ENCODE measurements around the gene RABL6. TPM values are rescaled to one million over a fixed set of nuclear protein-coding genes. Genes with fewer than 3 reads are reported as not detected.
A peak's percentile ranks its signal among the peaks of the same experiment; 100 is the strongest.
"Not testable (repeated sequence)": the region's sequence is repeated elsewhere in the genome, so short reads cannot be mapped to it uniquely, and the experiment has no call there.

Gene RABL6
- total and polyA plus RNA-seq, 2 of the 4 experiments (the other 2 are of a cell fraction) = 37.1 to 47.5 TPM

DNA sequence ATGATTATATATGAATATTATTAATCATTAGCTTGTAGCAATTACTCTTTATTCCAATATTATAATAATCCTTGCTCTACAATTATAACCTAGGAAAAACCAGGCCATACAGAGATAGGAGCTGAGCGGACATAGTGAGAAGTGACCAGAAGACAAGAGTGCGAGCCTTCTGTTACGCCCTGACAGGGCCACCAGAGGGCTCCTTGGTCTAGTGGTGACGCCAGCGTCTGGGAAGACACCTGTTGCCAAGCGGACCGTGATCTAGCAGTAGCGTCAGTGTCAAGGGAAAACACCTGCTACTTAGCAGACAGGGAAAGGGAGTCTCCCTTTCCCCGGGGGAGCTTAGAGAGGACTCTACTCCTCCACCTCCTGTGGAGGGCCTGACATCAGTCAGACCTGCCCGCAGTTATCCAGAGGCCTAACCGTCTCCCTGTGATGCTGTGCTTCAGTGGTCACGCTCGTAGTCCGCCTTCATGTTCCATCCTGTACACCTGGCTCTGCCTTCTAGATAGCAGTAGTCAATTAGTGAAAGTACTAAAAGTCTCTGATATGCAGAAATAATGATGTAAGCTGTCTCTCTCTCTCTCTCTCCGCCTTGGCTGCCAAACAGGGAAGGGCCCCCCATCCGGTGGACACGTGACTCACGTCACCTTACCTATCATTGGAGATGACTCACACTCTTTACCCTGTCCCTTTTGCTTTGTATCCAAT lies 41.2 kb upstream of the RABL6 start:
- H3K14ac ChIP-seq (replicated peaks; ENCODE audit: low read depth, low read length); H4K91ac ChIP-seq (ENCODE audit: insufficient read depth, low read depth, low read length); H2BK5ac ChIP-seq (ENCODE audit: low read depth, low read length, poor library complexity, severe bottlenecking); H2AK9ac ChIP-seq (replicated peaks; ENCODE audit: low read depth, low read length, poor library complexity); H3K56ac ChIP-seq (ENCODE audit: extremely low read depth, insufficient read depth, low read length); H3K4ac ChIP-seq (ENCODE audit: low read depth, low read length); H3K27me3 ChIP-seq (ENCODE audit: control insufficient read depth, insufficient read depth, low read length); H2BK20ac ChIP-seq (ENCODE audit: low read depth, low read length); H2BK120ac ChIP-seq (ENCODE audit: low read depth, low read length); BruUV-seq (replicated peaks); H3K9ac ChIP-seq (ENCODE audit: low read depth, low read length); H3K9me3 ChIP-seq (ENCODE audit: control insufficient read depth, insufficient read depth, low read length); H3K4me3 ChIP-seq (ENCODE audit: insufficient read depth, low read depth, low read length); H3K79me1 ChIP-seq (ENCODE audit: low read depth in 1 of 2, low read length in 2 of 2); H3K23ac ChIP-seq (ENCODE audit: low read depth, low read length); dilution Hi-C loops (cut with HindIII; ENCODE audit: low sequenced_read_pairs, unreplicated experiment); H3K4me2 ChIP-seq (ENCODE audit: low read depth, low read length); in situ Hi-C loops (cut with MboI; ENCODE audit: low sequenced_read_pairs); H2AK5ac ChIP-seq (ENCODE audit: low read depth, low read length); H3K36me3 ChIP-seq (ENCODE audit: control insufficient read depth, insufficient read depth, low read length); H4K8ac ChIP-seq (ENCODE audit: low read depth in 2 of 2, low read length in 2 of 2); ATAC-seq (ENCODE audit: low read depth); H2BK15ac ChIP-seq (ENCODE audit: low read depth, low read length); POLR2A ChIA-PET (ENCODE audit: unreplicated experiment); H3K27ac ChIP-seq (ENCODE audit: insufficient read depth, low read length); H3K18ac ChIP-seq (ENCODE audit: low read depth, low read length); H2AFZ ChIP-seq (replicated peaks; ENCODE audit: low read length, poor library complexity); H4K5ac ChIP-seq (ENCODE audit: low read depth, low read length); H3K4me1 ChIP-seq (ENCODE audit: control insufficient read depth, insufficient read depth, low read length); H4K20me1 ChIP-seq (ENCODE audit: insufficient read depth, low read length); H3K9me1 ChIP-seq (ENCODE audit: insufficient read depth, low read length): not testable (repeated sequence)
- TF ChIP-seq, protein P1, sequence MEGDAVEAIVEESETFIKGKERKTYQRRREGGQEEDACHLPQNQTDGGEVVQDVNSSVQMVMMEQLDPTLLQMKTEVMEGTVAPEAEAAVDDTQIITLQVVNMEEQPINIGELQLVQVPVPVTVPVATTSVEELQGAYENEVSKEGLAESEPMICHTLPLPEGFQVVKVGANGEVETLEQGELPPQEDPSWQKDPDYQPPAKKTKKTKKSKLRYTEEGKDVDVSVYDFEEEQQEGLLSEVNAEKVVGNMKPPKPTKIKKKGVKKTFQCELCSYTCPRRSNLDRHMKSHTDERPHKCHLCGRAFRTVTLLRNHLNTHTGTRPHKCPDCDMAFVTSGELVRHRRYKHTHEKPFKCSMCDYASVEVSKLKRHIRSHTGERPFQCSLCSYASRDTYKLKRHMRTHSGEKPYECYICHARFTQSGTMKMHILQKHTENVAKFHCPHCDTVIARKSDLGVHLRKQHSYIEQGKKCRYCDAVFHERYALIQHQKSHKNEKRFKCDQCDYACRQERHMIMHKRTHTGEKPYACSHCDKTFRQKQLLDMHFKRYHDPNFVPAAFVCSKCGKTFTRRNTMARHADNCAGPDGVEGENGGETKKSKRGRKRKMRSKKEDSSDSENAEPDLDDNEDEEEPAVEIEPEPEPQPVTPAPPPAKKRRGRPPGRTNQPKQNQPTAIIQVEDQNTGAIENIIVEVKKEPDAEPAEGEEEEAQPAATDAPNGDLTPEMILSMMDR (conservative IDR thresholded peaks at IDR 0.05; ENCODE audit: low read depth, low read length) = peak; percentile 19
- 0 out of 2 replicates have a peak, but pooled peaks have one; percentile 9 for TF ChIP-seq RAD21 (IDR thresholded peaks at IDR 0.05; ENCODE audit: low read length)
- intact Hi-C loops (cut with micrococcal nuclease) = loop anchor here (2.0 kb wide), 1 partner anchor 14 kb away; no protein-coding TSS in a partner anchor
- WGBS, 2 experiments (ENCODE audit: extremely low coverage in 2 of 2, insufficient read length in 1 of 2) = no CpG with 5 or more reads among the region's 18 CpGs
- CTCF ChIA-PET = interaction anchor here (0.8 to 1.1 kb wide), 2 partner anchors 12 to 779 kb away, joined by 3 read pairs; no protein-coding TSS in a partner anchor
- DNase-seq = peak; percentile 55

Measured in IMR-90 (cell line).